Ishikawa (cell line): Measurements from ENCODE around the gene LAMB4.

ENCODE experiments used
- CEBPB ChIP-seq: IDR thresholded peaks from 2 replicates; pipeline ENCODE4 v1.6.1; 2012
- EGR1 ChIP-seq: IDR thresholded peaks from 2 replicates; pipeline ENCODE4 v1.6.1; 2012
- EP300 ChIP-seq: IDR thresholded peaks from 2 replicates; pipeline ENCODE4 v1.6.1; 2012; ENCODE audit warnings: borderline replicate concordance
- FOXM1 ChIP-seq: IDR thresholded peaks from 2 replicates; pipeline ENCODE4 v1.6.1; 2012; ENCODE audit warnings: low read depth, borderline replicate concordance
- NFIC ChIP-seq: IDR thresholded peaks from 2 replicates; pipeline ENCODE4 v1.6.1; 2012
- RAD21 ChIP-seq: IDR thresholded peaks from 2 replicates; pipeline ENCODE4 v1.6.1; 2012; ENCODE audit warnings: low read depth
- TAF1 ChIP-seq: IDR thresholded peaks from 2 replicates; pipeline ENCODE4 v1.6.1; 2012; ENCODE audit warnings: low read depth, mild to moderate bottlenecking
- TCF12 ChIP-seq: IDR thresholded peaks from 2 replicates; pipeline ENCODE4 v1.6.1; 2012; ENCODE audit warnings: low read depth
- TEAD4 ChIP-seq: IDR thresholded peaks from 2 replicates; pipeline ENCODE4 v1.6.1; 2012
- ZBTB7A ChIP-seq: IDR thresholded peaks from 2 replicates; pipeline ENCODE4 v1.6.1; 2012; ENCODE audit warnings: low read depth
- TF ChIP-seq, protein P1 (sequence below): IDR thresholded peaks from 2 replicates; pipeline ENCODE4 v1.6.1; 2012; ENCODE audit warnings: low read depth, mild to moderate bottlenecking
- TF ChIP-seq, protein P2 (sequence below): IDR thresholded peaks from 2 replicates; pipeline ENCODE4 v1.6.1; 2012
- TF ChIP-seq, protein P3 (sequence below): IDR thresholded peaks from 2 replicates; pipeline ENCODE4 v1.6.1; 2012

DNA sequence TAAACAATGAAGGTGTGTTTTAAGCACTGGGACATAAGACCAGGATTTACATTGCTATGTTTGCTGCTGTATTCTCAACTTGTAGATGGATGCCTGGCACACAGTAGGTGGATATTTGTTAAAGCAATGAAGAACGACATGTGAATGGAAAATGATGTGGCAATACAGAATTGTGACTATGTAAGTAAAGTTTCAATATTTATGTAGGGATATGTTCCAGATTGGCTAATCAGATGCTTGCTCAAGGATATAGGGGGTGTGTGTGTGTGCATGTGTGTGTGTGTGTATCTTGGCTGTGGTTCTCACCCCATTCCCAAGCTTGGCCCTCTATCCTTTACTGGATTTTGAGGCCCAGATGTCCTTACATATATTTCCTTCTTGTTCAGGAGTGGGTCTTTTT is 84.5 kb downstream of the LAMB4 start:
- TF ChIP-seq EP300, result no peak
- TF ChIP-seq ZBTB7A, result no peak
- no peak for TF ChIP-seq CEBPB
- TF ChIP-seq FOXM1, result no peak
- TF ChIP-seq, protein P1, sequence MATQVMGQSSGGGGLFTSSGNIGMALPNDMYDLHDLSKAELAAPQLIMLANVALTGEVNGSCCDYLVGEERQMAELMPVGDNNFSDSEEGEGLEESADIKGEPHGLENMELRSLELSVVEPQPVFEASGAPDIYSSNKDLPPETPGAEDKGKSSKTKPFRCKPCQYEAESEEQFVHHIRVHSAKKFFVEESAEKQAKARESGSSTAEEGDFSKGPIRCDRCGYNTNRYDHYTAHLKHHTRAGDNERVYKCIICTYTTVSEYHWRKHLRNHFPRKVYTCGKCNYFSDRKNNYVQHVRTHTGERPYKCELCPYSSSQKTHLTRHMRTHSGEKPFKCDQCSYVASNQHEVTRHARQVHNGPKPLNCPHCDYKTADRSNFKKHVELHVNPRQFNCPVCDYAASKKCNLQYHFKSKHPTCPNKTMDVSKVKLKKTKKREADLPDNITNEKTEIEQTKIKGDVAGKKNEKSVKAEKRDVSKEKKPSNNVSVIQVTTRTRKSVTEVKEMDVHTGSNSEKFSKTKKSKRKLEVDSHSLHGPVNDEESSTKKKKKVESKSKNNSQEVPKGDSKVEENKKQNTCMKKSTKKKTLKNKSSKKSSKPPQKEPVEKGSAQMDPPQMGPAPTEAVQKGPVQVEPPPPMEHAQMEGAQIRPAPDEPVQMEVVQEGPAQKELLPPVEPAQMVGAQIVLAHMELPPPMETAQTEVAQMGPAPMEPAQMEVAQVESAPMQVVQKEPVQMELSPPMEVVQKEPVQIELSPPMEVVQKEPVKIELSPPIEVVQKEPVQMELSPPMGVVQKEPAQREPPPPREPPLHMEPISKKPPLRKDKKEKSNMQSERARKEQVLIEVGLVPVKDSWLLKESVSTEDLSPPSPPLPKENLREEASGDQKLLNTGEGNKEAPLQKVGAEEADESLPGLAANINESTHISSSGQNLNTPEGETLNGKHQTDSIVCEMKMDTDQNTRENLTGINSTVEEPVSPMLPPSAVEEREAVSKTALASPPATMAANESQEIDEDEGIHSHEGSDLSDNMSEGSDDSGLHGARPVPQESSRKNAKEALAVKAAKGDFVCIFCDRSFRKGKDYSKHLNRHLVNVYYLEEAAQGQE, result no peak
- TF ChIP-seq, protein P2, sequence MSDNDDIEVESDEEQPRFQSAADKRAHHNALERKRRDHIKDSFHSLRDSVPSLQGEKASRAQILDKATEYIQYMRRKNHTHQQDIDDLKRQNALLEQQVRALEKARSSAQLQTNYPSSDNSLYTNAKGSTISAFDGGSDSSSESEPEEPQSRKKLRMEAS, result no peak
- TF ChIP-seq TCF12, result no peak
- TF ChIP-seq EGR1, result no peak
- TF ChIP-seq, protein P3, sequence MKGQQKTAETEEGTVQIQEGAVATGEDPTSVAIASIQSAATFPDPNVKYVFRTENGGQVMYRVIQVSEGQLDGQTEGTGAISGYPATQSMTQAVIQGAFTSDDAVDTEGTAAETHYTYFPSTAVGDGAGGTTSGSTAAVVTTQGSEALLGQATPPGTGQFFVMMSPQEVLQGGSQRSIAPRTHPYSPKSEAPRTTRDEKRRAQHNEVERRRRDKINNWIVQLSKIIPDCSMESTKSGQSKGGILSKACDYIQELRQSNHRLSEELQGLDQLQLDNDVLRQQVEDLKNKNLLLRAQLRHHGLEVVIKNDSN, result no peak
- TF ChIP-seq NFIC, result no peak
- no peak for TF ChIP-seq TAF1
- no peak for TF ChIP-seq TEAD4
- TF ChIP-seq RAD21, result no peak
